A549 (cell line): ENCODE data around the gene RLBP1. TPM values are rescaled to one million over a fixed set of nuclear protein-coding genes. Genes with fewer than 3 reads are reported as not detected.
A peak's percentile ranks its signal among the peaks of the same experiment; 100 is the strongest.

Source experiments
- ATAC-seq, 2 experiments: fragments of 200-7000 bp in 1 of 2; fragments of >200 bp in 1 of 2; cut with Nextera tagmentation in 1 of 2; cut with Tn5 transposase in 1 of 2; 3 replicates each; pipeline versions ENCODE4 v1.8.0 to v1.9.1; 2018 to 2020; ENCODE audit warnings: mild to moderate bottlenecking in 1 of 2, moderate library complexity in 1 of 2
- CTCF ChIA-PET: fragments of 300-600 bp; sonication (Branson Sonifier 250); formaldehyde crosslinking; extraction: SDS; loops from one replicate; lab custom pipeline; 2021; ENCODE audit warnings: antibody characterized with exemption, inconsistent platforms; lab: Yijun Ruan, JAX
- POLR2A ChIA-PET: fragments of 350-600 bp; formaldehyde crosslinking; extraction: SDS; loops from one replicate; lab custom pipeline; 2021; ENCODE audit warnings: antibody characterized with exemption, inconsistent platforms; lab: Yijun Ruan, JAX
- DNase-seq, 2 experiments: peaks; one replicate each; pipeline versions ENCODE4 v3.0.0 to v3.0.0-alpha.2; 2011 to 2016; ENCODE audit warnings: low read depth in 1 of 2, low spot score in 1 of 2
- FAIRE-seq: peaks from 2 replicates; lab custom pipeline; 2011; peaks lifted over from hg19 to GRCh38; lab: Jason Lieb, UNC
- H3K27ac ChIP-seq, 2 experiments: fragments of >200 bp; sonication (Bioruptor Twin); formaldehyde crosslinking; 3 replicates each; pipeline ENCODE4 v1.5.1; 2016 to 2017
- H3K4me1 ChIP-seq: fragments of >200 bp; sonication (Bioruptor Twin); formaldehyde crosslinking; 3 replicates; pipeline ENCODE4 v1.6.1; 2016
- H3K4me2 ChIP-seq: fragments of >200 bp; sonication (Bioruptor Twin); formaldehyde crosslinking; 3 replicates; pipeline ENCODE4 v1.6.1; 2016
- H3K4me3 ChIP-seq: fragments of >200 bp; sonication (Bioruptor Twin); formaldehyde crosslinking; 3 replicates; pipeline ENCODE4 v1.5.1; 2016
- H3K9me3 ChIP-seq: fragments of >200 bp; sonication (Bioruptor Twin); formaldehyde crosslinking; 3 replicates; pipeline ENCODE4 v1.6.1; 2016
- CBX8 ChIP-seq: fragments of 200-600 bp; sonication (generic); IDR thresholded peaks from 2 replicates; pipeline ENCODE4 v1.6.1; 2016
- CEBPB ChIP-seq, 2 experiments: fragments of >200 bp in 1 of 2; sonication (Bioruptor Twin) in 1 of 2; formaldehyde crosslinking in 1 of 2; IDR thresholded peaks; 2 replicates each; pipeline ENCODE4 v1.6.1; 2012 to 2016
- EHMT2 ChIP-seq: fragments of 200-600 bp; sonication (generic); IDR thresholded peaks from 2 replicates; pipeline ENCODE4 v1.6.1; 2016; ENCODE audit warnings: antibody characterized with exemption, low read depth, mild to moderate bottlenecking, moderate library complexity
- EP300 ChIP-seq, 2 experiments: fragments of >200 bp; sonication (Bioruptor Twin); formaldehyde crosslinking; IDR thresholded peaks; 2 replicates in 1 of 2; 3 replicates in 1 of 2; pipeline ENCODE4 v1.6.1; 2016 to 2017
- FOSB ChIP-seq: fragments of 250-450 bp; sonication (Bioruptor Pico); IDR thresholded peaks from 2 replicates; pipeline ENCODE4 v1.5.0; 2020; ENCODE audit warnings: mild to moderate bottlenecking, moderate library complexity
- FOXS1 ChIP-seq: fragments of 250-450 bp; sonication (Bioruptor Pico); IDR thresholded peaks from 2 replicates; pipeline ENCODE4 v1.5.0; 2020; ENCODE audit warnings: mild to moderate bottlenecking, moderate library complexity
- HDAC2 ChIP-seq: fragments of 200-600 bp; sonication (generic); IDR thresholded peaks from 2 replicates; pipeline ENCODE4 v1.6.1; 2016
- HOXB13 ChIP-seq: fragments of 250-450 bp; sonication (Bioruptor Pico); IDR thresholded peaks from 2 replicates; pipeline ENCODE4 v1.5.0; 2020; ENCODE audit warnings: low read depth, mild to moderate bottlenecking, moderate library complexity
- KDM1A ChIP-seq: fragments of 200-600 bp; sonication (generic); IDR thresholded peaks from 2 replicates; pipeline ENCODE4 v1.6.1; 2016; ENCODE audit warnings: low read depth, mild to moderate bottlenecking
- MAFK ChIP-seq: fragments of 450-650 bp; IDR thresholded peaks from 2 replicates; pipeline ENCODE4 v1.6.1; 2014; ENCODE audit not compliant: partially characterized antibody
- MYC ChIP-seq: IDR thresholded peaks from 2 replicates; pipeline ENCODE4 v1.6.1; 2012; ENCODE audit warnings: mild to moderate bottlenecking, inconsistent platforms, low read length, improper control_type of control experiment, borderline replicate concordance
- PHF8 ChIP-seq: fragments of 200-600 bp; sonication (generic); IDR thresholded peaks from 2 replicates; pipeline ENCODE4 v1.6.1; 2016; ENCODE audit warnings: low read depth, mild to moderate bottlenecking, antibody characterized with exemption, moderate library complexity, borderline replicate concordance
- POLR2A ChIP-seq: IDR thresholded peaks from 2 replicates; pipeline ENCODE4 v1.6.1; 2012; ENCODE audit warnings: mild to moderate bottlenecking, low read length
- POLR2AphosphoS2 ChIP-seq: conservative IDR thresholded peaks from 2 replicates; pipeline ENCODE4 v1.6.1; 2012; ENCODE audit warnings: low read length, improper control_type of control experiment, inconsistent platforms
- RAD21 ChIP-seq, 2 experiments: fragments of >200 bp in 1 of 2; sonication (Bioruptor Twin) in 1 of 2; formaldehyde crosslinking in 1 of 2; IDR thresholded peaks in 1 of 2; conservative IDR thresholded peaks in 1 of 2; 2 replicates in 1 of 2; 3 replicates in 1 of 2; pipeline ENCODE4 v1.6.1; 2012 to 2018; ENCODE audit warnings: inconsistent platforms in 1 of 2
- RARB ChIP-seq: fragments of 250-450 bp; sonication (Bioruptor Pico); IDR thresholded peaks from 2 replicates; pipeline ENCODE4 v1.8.0; 2021; ENCODE audit warnings: mild to moderate bottlenecking, moderate library complexity
- SMC3 ChIP-seq: fragments of >200 bp; sonication (Bioruptor Twin); formaldehyde crosslinking; IDR thresholded peaks from 3 replicates; pipeline ENCODE4 v1.6.1; 2018; ENCODE audit warnings: inconsistent platforms
- ZC3H11A ChIP-seq: fragments of 450-650 bp; IDR thresholded peaks from 2 replicates; pipeline ENCODE4 v1.6.1; 2014; ENCODE audit warnings: antibody characterized with exemption, mild to moderate bottlenecking
- ZFP36 ChIP-seq: fragments of 450-650 bp; IDR thresholded peaks from 2 replicates; pipeline ENCODE4 v1.6.1; 2014; ENCODE audit warnings: borderline replicate concordance; ENCODE audit not compliant: partially characterized antibody
- ZNF302 ChIP-seq: fragments of 250-450 bp; sonication (Bioruptor Pico); IDR thresholded peaks from 2 replicates; pipeline ENCODE4 v1.9.0; 2021; ENCODE audit warnings: inconsistent platforms, mild to moderate bottlenecking, moderate library complexity
- WGBS: methylation state at CpG from one replicate; pipeline ENCODE4 v1.1.6; 2017; ENCODE audit errors: missing lambda C conversion rate; 5-methylcytosine and 5-hydroxymethylcytosine counted together
- polyA plus RNA-seq, 4 experiments: library from polyadenylated mRNA; depleted of rRNA in 3 of 4; stranded (reverse); fragments of >200 nt; fragmentation: RNase III in 1 of 4; extraction: RNeasy Plus Mini Kit Qiagen cat#74134 plus additional on column Dnase treatment in 1 of 4; gene quantifications; 2 replicates in 3 of 4; 3 replicates in 1 of 4; pipeline ENCODE4 v1.2.3, GENCODE V29; 2011 to 2017
- TF ChIP-seq, protein P1 (sequence below): fragments of >200 bp; sonication (Bioruptor Twin); formaldehyde crosslinking; IDR thresholded peaks from 2 replicates; pipeline ENCODE4 v1.6.1; 2016
- TF ChIP-seq, protein P2 (sequence below): fragments of 450-650 bp; IDR thresholded peaks from 2 replicates; pipeline ENCODE4 v1.6.1; 2014; ENCODE audit warnings: antibody characterized with exemption
- TF ChIP-seq, protein P3 (sequence below): fragments of >200 bp; sonication (Bioruptor Twin); formaldehyde crosslinking; IDR thresholded peaks from 3 replicates; pipeline ENCODE4 v1.5.1; 2016

The RLBP1 gene
- polyA plus RNA-seq, 2 of the 4 experiments (the other 2 are of a cell fraction) = not detected

DNA sequence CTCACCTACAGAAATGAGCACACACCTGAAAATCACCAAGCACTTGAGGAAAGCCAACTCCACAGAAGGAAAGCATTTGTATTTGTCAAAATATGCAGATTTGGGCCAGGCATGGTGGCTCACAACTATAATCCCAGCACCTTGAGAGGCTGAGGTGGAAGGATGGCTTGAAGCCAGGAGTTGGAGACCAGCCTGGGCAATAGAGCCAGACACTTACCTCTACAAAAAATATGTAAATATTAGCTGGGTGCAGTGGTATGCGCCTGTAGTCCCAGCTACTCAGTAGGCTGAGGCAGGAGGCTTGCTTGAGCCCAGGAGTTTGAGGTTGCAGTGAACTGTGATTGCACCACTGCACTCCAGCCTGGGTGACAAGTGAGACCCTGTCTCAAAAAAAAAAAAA, 12.3 kb downstream of the RLBP1 start:
- H3K4me2 ChIP-seq = no peak overlapping the region
- no peaks in the 10 kb centered on the region for H3K4me1 ChIP-seq
- no peak for TF ChIP-seq MAFK
- FAIRE-seq = no peak
- no peaks in the 10 kb centered on the region for H3K9me3 ChIP-seq
- ATAC-seq = no peak
- no peak overlapping the region for H3K27ac ChIP-seq
- ChIA-PET POLR2A (no interaction called here), CTCF (interaction anchor here (0.8 to 3.0 kb wide), 6 partner anchors 12 to 167 kb away, joined by 3 to 15 read pairs (median 4); partner anchors contain the start of gene RLBP1)
- no peak for DNase-seq
- WGBS = 71% methylated on average over 1 of the region's 1 CpG
- no peak overlapping the region for H3K4me3 ChIP-seq

DNA sequence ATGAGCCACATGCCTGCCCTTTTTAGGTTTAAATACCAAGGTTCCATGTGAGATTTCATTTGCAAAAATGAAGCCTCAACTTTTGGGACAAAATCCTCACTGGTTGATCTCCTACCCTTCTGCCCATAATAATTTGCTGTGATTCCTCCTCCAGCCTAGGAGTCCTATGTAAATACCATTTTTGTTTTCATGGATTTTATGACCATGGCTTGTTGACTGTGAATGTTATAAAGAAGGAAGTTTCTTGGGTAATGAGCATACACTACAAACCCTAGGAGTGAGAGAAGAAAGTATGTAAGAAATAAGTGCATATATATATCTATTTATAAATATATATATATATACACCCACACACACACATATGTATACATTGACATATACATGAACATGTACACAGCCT, 13.1 kb downstream of the RLBP1 start:
- Histone ChIP-seq H3K27ac (no peak overlapping the region), H3K4me2 (no peak overlapping the region), H3K4me1 (no peaks in the 10 kb centered on the region), H3K9me3 (no peaks in the 10 kb centered on the region), H3K4me3 (no peak overlapping the region)
- ChIA-PET POLR2A (no interaction called here), CTCF (interaction anchor here (1.2 to 6.2 kb wide), 11 partner anchors 10 to 321 kb away, joined by 3 to 155 read pairs (median 30); partner anchors contain the start of gene FANCI)
- DNase-seq (no peak), ATAC-seq (no peak), FAIRE-seq (no peak)
- TF ChIP-seq FOSB (CRISPR knock-in tag) (no peak), FOXS1 (CRISPR knock-in tag) (no peak), RAD21 (conservative IDR thresholded peaks at IDR 0.05 in 1 of 2, IDR thresholded peaks at IDR 0.05 in 1 of 2) (no peak), HDAC2 (no peak), CEBPB (IDR thresholded peaks at IDR 0.05) (no peak), HOXB13 (CRISPR knock-in tag) (no peak), POLR2A (no peak), EP300 (IDR thresholded peaks at IDR 0.05) (no peak), ZC3H11A (no peak), PHF8 (no peak), POLR2AphosphoS2 (no peak), ZFP36 (no peak), CBX8 (no peak), ZNF302 (CRISPR knock-in tag) (no peak), MYC (no peak), RARB (CRISPR knock-in tag) (no peak), KDM1A (no peak)
- TF ChIP-seq, protein P1, sequence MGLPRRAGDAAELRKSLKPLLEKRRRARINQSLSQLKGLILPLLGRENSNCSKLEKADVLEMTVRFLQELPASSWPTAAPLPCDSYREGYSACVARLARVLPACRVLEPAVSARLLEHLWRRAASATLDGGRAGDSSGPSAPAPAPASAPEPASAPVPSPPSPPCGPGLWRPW = no peak
- TF ChIP-seq, protein P2, sequence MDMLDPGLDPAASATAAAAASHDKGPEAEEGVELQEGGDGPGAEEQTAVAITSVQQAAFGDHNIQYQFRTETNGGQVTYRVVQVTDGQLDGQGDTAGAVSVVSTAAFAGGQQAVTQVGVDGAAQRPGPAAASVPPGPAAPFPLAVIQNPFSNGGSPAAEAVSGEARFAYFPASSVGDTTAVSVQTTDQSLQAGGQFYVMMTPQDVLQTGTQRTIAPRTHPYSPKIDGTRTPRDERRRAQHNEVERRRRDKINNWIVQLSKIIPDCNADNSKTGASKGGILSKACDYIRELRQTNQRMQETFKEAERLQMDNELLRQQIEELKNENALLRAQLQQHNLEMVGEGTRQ = no peak
- TF ChIP-seq, protein P3, sequence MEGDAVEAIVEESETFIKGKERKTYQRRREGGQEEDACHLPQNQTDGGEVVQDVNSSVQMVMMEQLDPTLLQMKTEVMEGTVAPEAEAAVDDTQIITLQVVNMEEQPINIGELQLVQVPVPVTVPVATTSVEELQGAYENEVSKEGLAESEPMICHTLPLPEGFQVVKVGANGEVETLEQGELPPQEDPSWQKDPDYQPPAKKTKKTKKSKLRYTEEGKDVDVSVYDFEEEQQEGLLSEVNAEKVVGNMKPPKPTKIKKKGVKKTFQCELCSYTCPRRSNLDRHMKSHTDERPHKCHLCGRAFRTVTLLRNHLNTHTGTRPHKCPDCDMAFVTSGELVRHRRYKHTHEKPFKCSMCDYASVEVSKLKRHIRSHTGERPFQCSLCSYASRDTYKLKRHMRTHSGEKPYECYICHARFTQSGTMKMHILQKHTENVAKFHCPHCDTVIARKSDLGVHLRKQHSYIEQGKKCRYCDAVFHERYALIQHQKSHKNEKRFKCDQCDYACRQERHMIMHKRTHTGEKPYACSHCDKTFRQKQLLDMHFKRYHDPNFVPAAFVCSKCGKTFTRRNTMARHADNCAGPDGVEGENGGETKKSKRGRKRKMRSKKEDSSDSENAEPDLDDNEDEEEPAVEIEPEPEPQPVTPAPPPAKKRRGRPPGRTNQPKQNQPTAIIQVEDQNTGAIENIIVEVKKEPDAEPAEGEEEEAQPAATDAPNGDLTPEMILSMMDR = no peak

DNA sequence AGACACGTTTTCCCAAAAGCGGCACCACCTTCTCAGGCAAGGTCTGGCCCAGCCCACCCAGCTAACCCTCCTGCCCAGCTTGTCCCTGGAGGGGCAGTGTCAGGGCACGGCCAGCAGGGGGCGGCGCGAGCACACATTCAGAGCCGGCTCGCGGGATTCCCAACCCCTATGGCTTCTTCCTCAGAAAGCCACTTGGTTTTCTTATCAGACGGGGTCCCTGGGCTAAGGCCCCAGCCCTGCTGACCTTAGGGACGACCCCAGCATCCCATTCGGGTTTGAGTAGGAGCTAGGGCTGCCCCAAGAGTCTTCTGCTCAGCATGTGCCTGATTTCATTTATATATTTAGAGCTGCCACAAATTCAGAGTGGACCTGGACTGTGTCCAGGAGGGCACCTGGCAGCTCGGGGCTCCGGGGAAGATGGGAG, 14.5 kb downstream of the RLBP1 start:
- no peaks in the 10 kb centered on the region for H3K4me1 ChIP-seq
- WGBS = under 1% methylated on average over 14 of the region's 14 CpGs
- FAIRE-seq = no peak
- peak overlapping the region; percentile 36 for H3K4me3 ChIP-seq
- H3K4me2 ChIP-seq = peak overlapping the region; percentile 93
- peak; percentile 82 to 99 for DNase-seq
- ChIA-PET CTCF (interaction anchor here (0.6 to 6.2 kb wide), 90 partner anchors 8 to 549 kb away, joined by 3 to 155 read pairs (median 5); partner anchors contain the start of genes FANCI and POLG), POLR2A (interaction anchor here (0.8 kb wide), 2 partner anchors 38 to 93 kb away, joined by 3 to 4 read pairs; no protein-coding TSS in a partner anchor)
- H3K27ac ChIP-seq = peak overlapping the region; percentile 23 to 65; a peak in 4 of 6 replicates
- no peaks in the 10 kb centered on the region for H3K9me3 ChIP-seq
- ATAC-seq = peak; percentile 98 to 99
- peak; percentile 87 for TF ChIP-seq SMC3
- TF ChIP-seq POLR2A = no peak
- TF ChIP-seq RAD21 (conservative IDR thresholded peaks at IDR 0.05 in 1 of 2, IDR thresholded peaks at IDR 0.05 in 1 of 2) = peak; percentile 93 to 94
- TF ChIP-seq, protein P3 = peak; percentile 97
- no peak for TF ChIP-seq EHMT2
